ENCODE data around the gene WFIKKN2. TPM values are rescaled to one million over a fixed set of nuclear protein-coding genes. Genes with fewer than 3 reads are reported as not detected.

Gene WFIKKN2
- polyA plus RNA-seq, 1 experiment: 0.07 TPM

- Histone ChIP-seq H3K27me3 (ENCODE audit: control insufficient read depth, insufficient read depth, low read length) (peaks cover 19% of the 10 kb centered on the region), H3K4me3 (ENCODE audit: low read depth, low read length) (no peak overlapping the region), H3K27ac (ENCODE audit: low read depth, low read length) (no peak overlapping the region), H3K9me3 (ENCODE audit: control insufficient read depth, insufficient read depth, low read length) (no peaks in the 10 kb centered on the region; the same call in 1 of the 2 replicates)
- ChIA-PET POLR2A (interaction anchor here (1.2 kb wide), 1 partner anchor 25 kb away, joined by 3 read pairs; the partner anchor contains the start of gene TOB1), CTCF (no interaction called here)
- no peak for DNase-seq (ENCODE audit: low read depth, low spot score)
- TF ChIP-seq CTCF (IDR thresholded peaks at IDR 0.05; ENCODE audit: low read depth, low read length): no peak
These were observed 56.2 kb downstream of the WFIKKN2 start for GRCh38 chr17:50891577-50891989.

Small RNA genes lying within 50 kb of the gene (small RNA-seq; reads per million reads assigned to genes)
- gene AC005921.1 (ENCODE audit: insufficient read length, low read depth): not detected

Other genes with a start within 250 kb of the WFIKKN2 start
- gene ABCC3, start 200.7 kb upstream of the WFIKKN2 start, polyA plus RNA-seq (2011; rRNA removed): 21.5 and 21.7 TPM in 2 replicates
- 32.8 and 39.8 TPM in 2 replicates for gene ANKRD40, start 127.7 kb upstream of the WFIKKN2 start, polyA plus RNA-seq (2011; rRNA removed)
- 70.6 and 120 TPM in 2 replicates for gene LUC7L3, start 116.0 kb upstream of the WFIKKN2 start, polyA plus RNA-seq (2011; rRNA removed)
- not detected in 2 replicates for gene ANKRD40CL, start 68.1 kb upstream of the WFIKKN2 start, polyA plus RNA-seq (2011; rRNA removed)
- 18.3 and 20.3 TPM in 2 replicates for gene TOB1, start 30.8 kb downstream of the WFIKKN2 start, polyA plus RNA-seq (2011; rRNA removed)